C1 segment of cervical spinal cord (tissue), 14 donors: ENCODE data around the gene PPIP5K2.
"Not testable (repeated sequence)": the region's sequence is repeated elsewhere in the genome, so short reads cannot be mapped to it uniquely, and the experiment has no call there.

Source experiments
- DNase-seq, 14 donors: peaks; one replicate each; lab custom pipeline; 2025; lab: John Stamatoyannopoulos, UW

The PPIP5K2 gene

DNA sequence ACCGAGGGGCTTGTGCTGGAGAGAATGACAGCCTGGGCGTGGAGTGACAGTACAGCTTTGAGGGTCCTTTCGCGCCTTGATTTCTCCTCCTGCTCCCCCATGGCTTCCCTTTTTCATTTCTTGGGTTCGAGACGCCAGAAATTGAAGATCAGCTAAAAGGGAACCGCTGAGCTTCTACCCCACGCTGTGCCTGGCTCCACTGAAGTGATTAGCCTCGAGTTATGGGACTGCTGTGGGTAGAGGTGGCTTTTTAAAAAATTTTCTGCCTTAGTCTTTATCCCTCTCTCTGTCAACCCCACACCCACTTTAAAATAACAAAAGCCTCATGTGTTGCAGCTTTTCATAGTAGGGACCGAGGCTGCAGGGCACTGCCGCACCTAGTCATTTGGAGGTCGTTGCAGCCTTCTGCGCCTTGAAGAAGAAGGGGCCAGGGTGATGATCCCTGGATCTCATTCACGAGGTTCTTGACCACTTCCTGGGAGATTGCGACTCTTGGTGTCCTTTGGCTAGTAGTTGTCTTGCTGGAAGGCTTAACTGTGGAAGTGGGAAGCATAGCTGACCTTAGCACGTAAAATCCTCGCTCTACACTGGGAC is 603 bp downstream of the PPIP5K2 start:
- DNase-seq: peak in 4 of 14 donors; percentile 25 to 48 (median 30)

DNA sequence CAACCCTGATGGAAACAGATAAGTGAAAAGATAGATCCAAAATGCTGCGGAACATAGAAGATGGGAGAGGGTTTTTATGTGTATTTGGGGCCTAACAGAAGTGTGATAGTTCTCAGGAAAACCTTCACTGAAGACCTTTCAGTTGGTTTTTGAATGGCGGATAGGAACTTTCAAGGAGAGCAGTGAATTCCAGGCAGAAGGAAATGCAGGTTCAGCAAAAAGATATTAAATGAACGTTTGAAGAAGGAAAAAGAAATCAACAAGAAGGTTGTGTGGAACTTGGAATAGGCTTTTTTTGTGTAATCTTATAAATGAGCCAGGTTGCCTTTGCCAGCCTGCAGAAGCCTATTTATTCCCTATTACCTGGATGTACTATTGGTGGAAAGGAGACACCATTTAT is 2.1 kb downstream of the PPIP5K2 start:
- no peak for DNase-seq

DNA sequence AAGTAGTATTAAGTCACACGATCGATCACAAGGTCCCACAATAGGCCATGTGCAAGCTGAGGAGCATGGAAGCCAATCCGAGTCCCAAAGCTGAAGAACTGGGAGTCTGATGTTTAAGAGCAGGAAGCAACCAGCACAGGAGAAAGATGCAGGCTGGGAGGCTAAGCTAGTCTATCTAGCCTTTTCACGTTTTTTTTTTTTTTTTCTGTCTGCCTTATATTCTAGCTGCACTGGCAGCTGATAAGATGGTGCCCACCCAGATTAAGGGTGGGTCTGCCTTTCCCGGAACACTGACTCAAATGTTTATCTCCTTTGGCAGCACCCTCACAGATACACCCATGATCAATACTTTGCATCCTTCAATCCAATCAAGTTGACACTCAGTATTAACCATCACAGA is 6.5 kb downstream of the PPIP5K2 start:
- DNase-seq: no peak

DNA sequence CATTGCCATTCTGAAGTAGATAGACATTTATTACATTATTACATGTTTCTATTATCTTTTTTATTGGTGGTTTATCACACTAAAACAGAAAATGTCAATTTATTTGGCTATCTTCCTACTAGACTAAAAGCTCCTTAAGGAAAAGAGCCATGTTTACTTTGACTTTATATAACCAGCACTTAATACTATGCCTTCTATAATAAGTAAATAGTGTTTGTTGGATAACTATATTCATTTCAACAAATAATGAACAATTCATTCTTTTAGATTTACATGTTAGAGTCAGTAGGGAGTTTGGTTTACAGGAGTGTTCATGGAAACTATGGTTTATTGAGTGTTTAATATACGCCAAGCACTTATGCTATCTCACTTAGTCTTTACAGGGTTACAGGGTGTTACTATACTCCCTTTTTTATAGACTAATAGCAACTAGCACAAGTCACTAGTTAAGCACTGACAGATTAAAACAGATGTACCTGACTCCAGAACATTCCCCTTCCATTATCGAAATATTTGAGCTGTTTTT is 7.3 kb downstream of the PPIP5K2 start:
- DNase-seq: no peak

DNA sequence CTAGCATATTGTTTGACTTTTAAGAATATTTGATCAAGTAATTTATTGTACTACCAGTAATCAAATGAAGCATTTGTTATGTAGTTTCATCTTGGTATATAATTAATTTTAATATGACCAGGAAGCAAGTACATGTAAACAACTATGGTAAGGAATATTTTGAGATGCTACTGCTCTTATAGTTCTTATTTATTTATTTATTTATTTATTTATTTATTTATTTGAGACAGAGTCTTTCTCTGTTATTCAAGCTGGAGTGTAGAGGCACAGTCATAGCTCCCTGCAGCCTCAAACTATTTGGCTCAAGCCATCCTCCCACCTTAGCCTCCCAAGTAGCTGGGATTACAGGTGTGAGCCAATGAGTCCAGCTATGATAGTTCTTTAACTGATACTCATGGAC is 8.1 kb downstream of the PPIP5K2 start:
- no peak for DNase-seq

DNA sequence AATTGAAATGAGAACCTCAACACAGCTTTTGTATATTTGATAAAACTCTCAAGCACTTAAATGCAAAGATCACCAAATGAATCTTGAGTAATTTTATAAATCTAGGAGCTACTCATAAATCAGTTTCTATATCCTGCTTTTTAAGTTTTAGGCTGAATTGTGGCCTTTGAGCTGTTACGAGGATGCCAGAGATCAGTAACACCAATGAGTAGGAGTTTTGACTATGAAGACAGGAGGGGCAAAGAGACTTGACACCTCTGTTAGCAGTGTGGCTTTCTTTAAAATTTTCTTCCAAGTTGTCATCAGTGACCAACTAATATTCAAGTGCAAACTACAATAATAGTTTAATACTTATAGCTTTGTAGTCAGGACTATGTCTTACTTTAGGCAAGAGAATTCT is 12.6 kb downstream of the PPIP5K2 start:
- no peak for DNase-seq

DNA sequence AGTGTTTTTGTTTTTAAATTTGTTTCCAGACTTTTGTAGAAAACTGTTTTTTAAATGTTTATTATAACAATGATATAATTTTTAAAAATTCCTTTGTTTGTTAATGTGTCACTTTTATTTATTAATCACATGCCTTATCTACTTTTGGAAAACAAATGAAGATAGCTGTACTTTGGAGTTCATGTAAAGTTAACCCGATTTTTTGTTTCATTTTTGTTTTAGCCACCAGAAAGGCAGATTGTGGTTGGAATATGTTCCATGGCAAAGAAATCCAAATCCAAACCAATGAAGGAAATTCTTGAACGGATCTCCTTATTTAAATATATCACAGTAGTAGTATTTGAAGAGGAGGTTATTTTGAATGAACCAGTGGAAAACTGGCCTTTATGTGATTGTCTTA is 13.1 kb downstream of the PPIP5K2 start:
- DNase-seq: no peak

DNA sequence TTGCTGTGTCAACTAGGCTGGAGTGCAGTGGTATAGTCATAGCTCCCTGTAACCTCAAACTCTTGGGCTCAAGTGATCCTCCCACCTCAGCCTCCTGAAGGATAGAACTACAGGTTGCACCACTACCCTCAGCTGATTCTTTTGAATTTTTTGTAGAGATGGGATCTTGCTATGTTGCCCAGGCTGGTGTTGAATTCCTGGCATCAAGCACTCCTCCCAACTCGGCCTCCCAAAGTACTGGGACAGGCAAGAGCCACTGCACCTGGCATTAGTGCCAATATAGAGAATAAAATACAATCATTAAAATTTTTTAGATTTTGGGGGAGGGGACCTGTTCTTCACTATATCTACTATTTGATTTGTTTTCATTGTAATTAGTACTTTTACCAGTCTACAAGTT is 15.4 kb downstream of the PPIP5K2 start:
- DNase-seq: no peak

DNA sequence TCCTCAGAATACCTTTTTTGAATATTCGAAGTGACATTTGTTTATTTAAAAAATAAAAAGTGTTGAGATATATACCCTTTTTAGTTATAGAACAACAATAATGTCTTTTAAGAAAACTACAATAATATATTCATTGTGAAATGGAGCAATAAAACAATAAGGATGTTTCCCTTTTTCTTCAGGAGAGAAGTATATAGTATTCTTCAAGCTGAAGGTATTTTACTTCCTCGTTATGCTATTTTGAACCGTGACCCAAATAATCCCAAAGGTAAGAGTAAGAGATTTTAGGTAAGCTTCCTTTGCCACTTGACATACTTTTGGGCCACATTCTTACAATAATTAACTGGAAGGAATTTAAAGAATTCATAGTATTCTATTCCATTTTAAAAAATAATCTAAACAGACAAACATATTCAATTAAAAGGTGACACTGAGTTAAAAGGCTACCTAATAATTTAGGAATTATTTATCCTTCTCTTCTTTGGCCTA is 18.1 kb downstream of the PPIP5K2 start:
- no peak for DNase-seq

DNA sequence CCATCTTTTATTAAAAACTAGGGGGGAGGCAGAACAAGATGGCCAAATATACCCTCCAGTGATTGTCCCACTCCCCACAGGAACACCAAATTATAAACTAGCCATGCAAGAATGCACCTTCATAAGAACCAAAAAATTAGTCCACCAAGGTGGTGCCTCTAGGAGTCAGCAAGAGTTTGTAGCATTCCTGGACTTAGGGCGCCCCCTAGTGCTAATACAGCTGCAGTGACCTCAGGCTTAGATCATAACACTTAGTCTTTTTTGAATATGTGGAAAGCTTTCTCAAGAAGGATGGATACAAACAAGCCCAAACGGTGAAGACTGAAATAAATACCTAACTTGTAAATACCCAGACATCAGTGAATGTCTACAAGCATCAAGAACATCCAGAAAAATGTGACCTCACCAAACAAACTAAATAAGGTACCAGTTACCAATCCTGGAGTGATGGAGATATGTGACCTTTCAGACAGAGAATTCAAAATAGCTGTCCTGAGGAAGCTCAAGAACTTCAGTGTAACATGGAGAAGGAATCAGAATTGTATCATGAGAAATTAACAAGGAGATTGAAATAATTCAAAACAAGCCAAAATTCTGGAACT is 19.3 kb downstream of the PPIP5K2 start:
- peak in 9 of 14 donors; percentile 4 to 50 (median 23) for DNase-seq

DNA sequence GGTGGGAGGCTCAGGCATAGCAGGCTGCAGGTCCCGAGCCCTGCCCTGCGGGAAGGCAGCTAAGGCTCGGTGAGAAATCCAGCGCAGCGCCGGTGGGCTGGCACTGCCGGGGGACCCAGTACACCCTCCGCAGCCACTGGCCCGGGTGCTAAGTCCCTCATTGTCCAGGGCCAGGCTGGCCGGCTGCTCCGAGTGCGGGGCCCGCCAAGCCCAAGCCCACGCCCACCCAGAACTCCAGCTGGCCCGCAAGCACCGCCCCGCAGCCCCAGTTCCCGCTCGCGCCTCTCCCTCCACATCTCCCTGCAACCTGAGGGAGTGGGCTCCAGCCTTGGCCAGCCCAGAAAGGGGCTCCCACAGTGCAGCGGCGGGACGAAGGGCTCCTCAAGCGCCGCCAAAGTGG is 22.0 kb downstream of the PPIP5K2 start:
- not testable (repeated sequence) for DNase-seq

DNA sequence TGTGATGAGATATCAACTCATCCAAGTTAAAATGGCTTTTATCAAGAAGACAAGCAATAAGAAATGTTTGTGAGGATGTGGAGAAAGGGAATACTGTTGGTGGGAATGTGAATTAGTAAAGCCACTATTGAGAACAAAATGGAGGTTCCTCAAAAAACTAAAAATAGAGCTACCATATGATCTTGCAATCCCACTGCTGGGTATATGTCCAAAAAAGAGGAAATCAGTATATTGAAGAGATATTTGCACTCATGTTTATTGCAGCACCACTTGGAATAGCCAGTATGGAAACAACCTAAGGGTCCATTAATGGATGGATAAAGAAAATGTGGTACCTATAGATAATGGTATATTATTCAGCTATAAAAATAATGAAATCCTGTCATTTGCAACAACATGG is 25.1 kb downstream of the PPIP5K2 start:
- DNase-seq: no peak

DNA sequence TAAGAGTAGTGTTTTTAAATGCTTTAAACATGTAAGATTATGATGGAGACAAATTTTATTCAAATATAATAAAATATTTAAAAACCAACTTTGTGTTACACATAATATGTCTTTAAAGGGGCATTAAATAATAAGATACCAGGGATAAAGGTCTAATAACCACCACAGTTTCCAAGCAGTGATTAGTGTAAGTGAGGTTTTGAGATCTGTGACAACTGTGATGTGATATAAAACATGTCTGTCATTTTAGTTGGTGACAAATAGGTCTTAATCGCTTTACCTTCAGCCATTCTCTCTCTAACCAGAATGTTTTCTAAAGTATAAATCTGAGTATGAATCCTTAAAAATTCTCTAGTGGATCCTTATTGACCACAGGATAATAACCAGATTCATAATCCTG is 28.1 kb downstream of the PPIP5K2 start:
- no peak for DNase-seq

DNA sequence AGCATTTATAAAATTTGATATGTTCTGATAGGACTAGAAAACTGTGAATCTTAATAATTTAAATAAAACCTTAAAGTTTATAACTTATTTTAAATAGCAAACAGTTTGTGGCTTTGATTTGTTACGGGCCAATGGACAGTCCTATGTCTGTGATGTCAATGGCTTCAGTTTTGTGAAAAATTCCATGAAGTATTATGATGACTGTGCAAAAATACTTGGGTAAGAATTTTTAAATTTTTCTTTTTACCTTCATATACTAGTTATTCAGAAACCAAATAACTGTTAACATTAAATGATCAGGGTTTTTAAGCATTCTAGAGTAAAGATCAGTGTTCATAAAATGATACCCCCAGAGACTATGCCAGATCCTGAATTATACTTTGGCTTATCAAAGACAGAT is 31.1 kb downstream of the PPIP5K2 start:
- no peak for DNase-seq

DNA sequence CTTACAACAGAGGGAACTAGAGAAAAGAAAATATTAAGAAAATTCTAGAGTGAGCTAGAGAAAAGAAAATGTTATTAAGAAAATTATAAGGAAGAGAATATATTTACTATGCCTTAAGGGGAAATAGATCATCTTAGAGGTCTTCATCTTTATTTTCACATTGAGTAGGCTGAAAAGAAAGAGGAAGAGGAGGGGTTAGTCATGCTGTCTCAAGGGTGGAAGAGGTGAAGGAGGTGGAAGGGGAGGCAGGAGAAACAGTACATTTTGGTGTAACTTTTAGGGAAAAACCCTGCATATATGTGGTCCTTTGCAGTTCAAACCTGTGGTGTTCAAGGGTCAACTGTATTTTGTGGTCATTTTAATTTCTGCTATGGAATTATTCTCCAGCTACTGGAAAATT is 46.6 kb downstream of the PPIP5K2 start:
- no peak for DNase-seq

DNA sequence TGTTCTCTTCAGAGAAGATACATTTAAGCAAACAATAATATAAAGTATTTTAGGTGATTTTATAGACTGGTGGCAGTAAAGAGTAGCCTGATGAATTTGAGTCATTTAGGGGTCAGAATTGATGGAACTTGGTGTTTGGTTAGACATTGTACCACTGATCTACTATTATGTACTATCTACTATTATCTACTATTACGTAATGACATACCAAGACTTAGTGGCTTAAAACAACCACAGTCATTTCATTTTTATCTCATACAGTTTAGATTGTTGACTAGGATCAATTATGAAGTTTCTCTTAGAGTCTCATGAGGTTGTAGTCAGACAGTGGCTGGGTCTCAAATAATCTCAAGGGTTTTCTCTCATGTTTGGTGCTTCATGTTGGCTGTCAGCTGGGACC is 54.0 kb downstream of the PPIP5K2 start:
- no peak for DNase-seq

DNA sequence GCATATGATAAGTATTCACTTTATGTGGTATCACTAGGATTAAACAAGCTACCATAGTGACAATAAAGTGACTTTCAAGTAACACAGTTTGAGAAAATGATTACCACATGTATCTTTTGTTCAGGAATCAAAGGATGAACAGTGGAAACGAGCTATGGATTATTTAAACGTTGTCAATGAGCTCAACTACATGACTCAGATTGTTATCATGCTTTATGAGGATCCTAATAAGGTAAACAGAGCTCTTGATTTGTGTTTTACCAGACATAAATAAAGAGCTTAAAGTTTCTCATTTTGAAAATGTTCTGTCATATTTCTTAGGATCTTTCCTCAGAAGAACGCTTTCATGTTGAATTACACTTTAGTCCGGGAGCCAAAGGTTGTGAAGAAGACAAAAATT is 57.4 kb downstream of the PPIP5K2 start:
- DNase-seq: no peak

DNA sequence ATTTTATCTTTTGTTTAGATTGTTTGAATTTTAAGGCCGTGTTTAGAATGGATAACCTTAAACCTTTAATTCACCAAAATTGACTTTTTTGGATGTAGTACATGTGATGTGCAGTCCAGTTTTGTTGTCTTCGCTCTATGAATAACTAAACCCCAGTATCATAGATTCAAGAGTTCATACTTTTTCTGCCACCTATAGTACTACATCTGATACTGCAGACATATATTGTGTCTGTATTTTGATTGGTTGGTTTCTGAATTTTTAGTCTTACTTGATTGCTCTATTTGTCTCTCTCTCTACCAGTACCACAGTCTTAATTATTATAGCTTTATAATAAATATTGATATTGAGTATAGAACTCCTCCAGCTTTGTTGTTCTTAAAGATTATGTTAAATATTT is 58.1 kb downstream of the PPIP5K2 start:
- DNase-seq: no peak

DNA sequence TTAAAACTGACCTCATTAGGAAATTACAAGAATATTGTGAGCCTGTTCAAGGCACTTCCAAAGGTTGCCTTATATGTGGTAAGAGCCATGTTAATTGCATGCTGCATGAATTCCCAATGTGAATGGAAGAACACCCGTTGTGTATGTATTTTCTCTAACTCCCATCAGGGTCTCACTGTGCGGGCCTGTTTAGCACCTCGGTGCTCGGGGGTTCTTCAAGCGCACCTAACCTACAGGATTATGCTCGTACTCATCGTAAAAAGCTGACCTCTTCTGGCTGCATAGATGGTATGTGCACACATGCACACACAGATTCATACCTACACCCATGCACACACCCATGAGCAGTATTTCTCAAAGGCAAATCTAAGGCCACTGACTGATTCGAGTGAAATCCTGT is 66.1 kb downstream of the PPIP5K2 start:
- DNase-seq: no peak

DNA sequence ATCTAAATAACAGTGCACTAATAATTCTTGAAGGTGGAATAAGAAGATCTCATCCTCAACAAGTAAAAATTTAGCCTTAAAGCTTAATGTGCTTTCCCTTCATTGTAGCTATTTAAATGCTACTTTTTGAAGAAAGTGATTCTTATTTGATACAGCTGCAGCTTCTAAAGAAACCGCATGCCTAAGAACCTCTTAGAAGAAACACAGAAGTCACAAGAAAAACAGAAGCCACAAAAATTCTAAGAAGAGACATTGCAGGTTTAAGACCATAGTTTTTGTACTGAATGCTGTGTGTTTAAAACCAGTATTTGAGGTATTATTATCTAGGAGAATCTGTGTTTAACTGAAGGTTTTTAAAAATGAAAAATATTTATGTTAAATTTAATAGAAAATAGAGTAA is 68.3 kb downstream of the PPIP5K2 start:
- no peak for DNase-seq

DNA sequence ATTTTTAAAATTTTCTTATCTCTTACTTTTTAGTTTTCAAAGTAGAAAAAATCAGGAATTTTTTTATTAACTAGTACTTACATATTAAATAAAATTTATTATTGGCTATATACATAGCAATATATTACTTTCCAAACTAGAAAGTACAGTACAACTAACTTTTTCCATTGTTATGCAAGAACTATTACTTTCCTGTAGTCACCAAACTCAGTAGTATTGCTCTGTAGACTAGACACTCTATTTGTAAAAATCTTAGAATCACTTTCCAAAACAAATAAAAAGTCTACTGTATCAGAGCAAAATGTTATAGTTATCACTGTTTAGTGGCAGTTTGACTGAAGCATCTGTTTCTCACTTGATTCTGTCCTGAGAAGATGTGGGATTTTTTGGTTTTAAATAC is 83.1 kb downstream of the PPIP5K2 start:
- no peak for DNase-seq

DNA sequence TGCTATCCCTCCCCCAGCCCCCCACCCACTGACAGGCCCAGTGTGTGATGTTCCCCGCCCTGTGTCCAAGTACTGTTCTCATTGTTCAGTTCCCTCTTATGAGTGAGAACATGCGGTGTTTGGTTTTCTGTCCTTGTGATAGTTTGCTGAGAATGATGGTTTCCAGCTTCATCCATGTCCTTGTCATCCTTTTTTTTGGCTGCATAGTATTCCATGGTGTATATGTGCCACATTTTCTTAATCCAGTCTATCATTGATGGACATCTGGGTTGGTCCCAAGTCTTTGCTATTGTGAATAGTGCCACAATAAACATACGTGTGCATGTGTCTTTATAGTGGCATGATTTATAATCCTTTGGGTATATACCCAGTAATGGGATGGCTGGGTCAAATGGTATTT is 84.9 kb downstream of the PPIP5K2 start:
- DNase-seq: not testable (repeated sequence)

DNA sequence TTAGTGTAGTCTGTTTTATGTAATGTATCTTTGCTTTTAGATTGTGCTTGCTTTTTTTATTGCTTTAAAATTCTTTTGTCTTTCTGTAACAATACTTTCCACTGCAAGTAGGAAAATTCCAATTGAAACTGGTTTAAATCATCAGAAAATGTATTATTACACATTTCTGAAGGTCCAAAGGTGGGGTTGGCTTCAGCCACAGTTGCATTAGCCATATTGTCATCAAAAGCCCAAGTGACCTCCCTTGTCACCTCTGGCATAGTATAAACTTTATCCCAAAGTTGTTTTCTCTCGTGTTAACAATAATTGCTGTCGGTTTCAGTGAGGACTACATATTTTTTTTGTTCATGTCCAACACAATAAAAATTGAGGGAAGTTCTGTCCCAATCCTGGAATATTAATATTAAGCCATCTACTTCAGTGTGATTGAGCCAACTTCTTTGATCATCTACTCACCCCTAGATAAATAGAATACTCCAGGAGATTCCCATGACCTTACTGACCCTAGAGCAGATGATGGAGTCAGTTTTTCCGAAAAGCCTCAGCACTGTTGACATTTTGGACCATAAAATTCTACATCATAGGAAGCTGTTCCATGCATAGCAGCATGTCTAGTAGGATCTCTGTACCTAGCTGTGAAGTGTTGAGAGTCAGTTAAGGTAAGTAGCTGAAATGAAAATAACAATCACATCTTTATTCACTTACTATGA is 86.0 kb downstream of the PPIP5K2 start:
- no peak for DNase-seq
